Cardiac muscle cell (in vitro differentiated cells and primary cell): Measurements from ENCODE around the gene MAST3. TPM values are rescaled to one million over a fixed set of nuclear protein-coding genes. Genes with fewer than 3 reads are reported as not detected.
A peak's percentile ranks its signal among the peaks of the same experiment; 100 is the strongest.

ENCODE experiments used
- DNase-seq, 2 donors: peaks; one replicate each; pipeline versions ENCODE4 v3.0.0 to v3.0.0-alpha.2; 2010 to 2017; ENCODE audit warnings: low read depth in 1 of 2, low spot score in 1 of 2
- H3K27ac ChIP-seq: fragments of 200-600 bp; sonication (generic); 2 replicates; pipeline ENCODE4 v1.5.1; 2016
- H3K27me3 ChIP-seq: fragments of 200-600 bp; sonication (generic); 2 replicates; pipeline ENCODE4 v1.6.0; 2016; ENCODE audit warnings: control low read depth
- H3K36me3 ChIP-seq: fragments of 200-600 bp; sonication (generic); 2 replicates; pipeline ENCODE4 v1.5.1; 2016; ENCODE audit warnings: control low read depth
- H3K4me1 ChIP-seq: fragments of 200-600 bp; sonication (generic); 2 replicates; pipeline ENCODE4 v1.8.1; 2017; ENCODE audit warnings: low read depth, mild to moderate bottlenecking, mixed run types
- H3K4me3 ChIP-seq: fragments of 200-600 bp; sonication (generic); 2 replicates; pipeline ENCODE4 v1.5.1; 2016; ENCODE audit warnings: mild to moderate bottlenecking
- H3K9me3 ChIP-seq: fragments of 200-600 bp; sonication (generic); 2 replicates; pipeline ENCODE4 v1.5.1; 2017; ENCODE audit warnings: low read depth, mild to moderate bottlenecking, control low read depth
- CTCF ChIP-seq: IDR thresholded peaks from 2 replicates; pipeline ENCODE4 v1.5.1; 2012; ENCODE audit warnings: low read depth, mild to moderate bottlenecking, low read length
- polyA plus RNA-seq: library from polyadenylated mRNA; unstranded; fragments of >200 nt; fragmentation: Nextera tagmentation; extraction: Ambion mirVana; gene quantifications from 2 replicates; pipeline ENCODE4 v1.2.1, GENCODE V29; 2016
- total RNA-seq: library from RNA; depleted of rRNA; stranded (reverse); fragments of >200 nt; gene quantifications from 2 replicates; pipeline ENCODE4 v1.2.3, GENCODE V29; 2016

MAST3 gene
- total and polyA plus RNA-seq, 2 experiments from 2014 or later = 5.5 to 8.1 TPM

DNA sequence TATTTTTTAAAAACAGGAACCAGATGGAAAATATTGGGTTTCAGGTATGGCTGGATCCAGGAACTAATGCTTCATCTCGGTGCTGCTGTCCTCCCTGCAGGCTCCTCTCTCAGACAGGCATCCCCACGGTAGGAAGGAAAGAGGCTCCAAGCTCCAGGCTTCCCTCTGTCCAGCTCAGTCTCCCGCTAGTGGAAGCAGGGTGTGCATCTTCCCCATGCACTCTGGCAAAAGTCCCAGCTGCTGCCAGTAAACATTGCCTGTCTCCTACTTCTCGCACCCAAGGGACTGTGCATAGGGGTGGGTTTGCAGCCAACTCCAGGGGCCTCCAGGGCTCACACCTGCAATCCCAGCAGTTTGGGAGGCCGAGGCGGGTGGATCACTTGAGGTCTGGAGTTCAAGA, 40.0 kb upstream of the MAST3 start:
- Histone ChIP-seq H3K36me3 (no peaks in the 10 kb centered on the region), H3K4me3 (no peak overlapping the region), H3K9me3 (no peaks in the 10 kb centered on the region), H3K27ac (no peak overlapping the region), H3K4me1 (no peaks in the 10 kb centered on the region), H3K27me3 (no peaks in the 10 kb centered on the region)
- no peak for TF ChIP-seq CTCF
- DNase-seq = peak in 1 of 2 donors; percentile 49

- Histone ChIP-seq H3K27ac (no peak overlapping the region), H3K27me3 (no peaks in the 10 kb centered on the region), H3K4me3 (peak overlapping the region; percentile 9), H3K9me3 (no peaks in the 10 kb centered on the region), H3K36me3 (no peaks in the 10 kb centered on the region), H3K4me1 (no peaks in the 10 kb centered on the region)
- DNase-seq = peak; percentile 86
- TF ChIP-seq CTCF = peak; percentile 83
Measured at GRCh38 chr19:18058208-18059009, 39.2 kb upstream of the MAST3 start.

DNA sequence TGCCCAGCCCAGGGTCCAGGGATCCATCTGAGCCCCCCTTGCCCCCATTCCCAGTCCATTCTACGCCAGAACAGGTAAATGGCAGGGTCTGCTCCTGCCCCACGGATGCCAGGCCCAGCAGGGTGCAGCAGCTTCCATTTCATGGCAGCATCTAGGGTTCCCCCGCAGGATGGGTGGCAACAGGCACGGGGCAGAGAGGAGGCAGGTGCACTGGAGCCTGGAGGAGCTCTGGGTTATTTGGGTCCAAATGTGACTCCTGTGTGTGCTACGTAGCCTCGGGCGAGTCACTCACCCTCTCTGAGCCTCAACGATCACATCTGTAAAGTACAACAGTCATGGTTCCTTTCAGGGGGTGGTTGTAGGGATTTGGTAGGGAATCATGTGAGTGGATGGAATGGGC, 38.3 kb upstream of the MAST3 start:
- no peak overlapping the region for H3K27ac ChIP-seq
- no peaks in the 10 kb centered on the region for H3K4me1 ChIP-seq
- H3K4me3 ChIP-seq = no peak overlapping the region
- no peak for DNase-seq
- no peaks in the 10 kb centered on the region for H3K36me3 ChIP-seq
- no peak for TF ChIP-seq CTCF
- H3K9me3 ChIP-seq = no peaks in the 10 kb centered on the region
- H3K27me3 ChIP-seq = no peaks in the 10 kb centered on the region

GRCh38 chr19:18059902-18060301, 37.7 kb upstream of the MAST3 start:
- Histone ChIP-seq H3K27ac (no peak overlapping the region), H3K4me3 (no peak overlapping the region), H3K27me3 (no peaks in the 10 kb centered on the region), H3K4me1 (no peaks in the 10 kb centered on the region), H3K9me3 (no peaks in the 10 kb centered on the region), H3K36me3 (no peaks in the 10 kb centered on the region)
- DNase-seq = no peak
- TF ChIP-seq CTCF = no peak

DNA sequence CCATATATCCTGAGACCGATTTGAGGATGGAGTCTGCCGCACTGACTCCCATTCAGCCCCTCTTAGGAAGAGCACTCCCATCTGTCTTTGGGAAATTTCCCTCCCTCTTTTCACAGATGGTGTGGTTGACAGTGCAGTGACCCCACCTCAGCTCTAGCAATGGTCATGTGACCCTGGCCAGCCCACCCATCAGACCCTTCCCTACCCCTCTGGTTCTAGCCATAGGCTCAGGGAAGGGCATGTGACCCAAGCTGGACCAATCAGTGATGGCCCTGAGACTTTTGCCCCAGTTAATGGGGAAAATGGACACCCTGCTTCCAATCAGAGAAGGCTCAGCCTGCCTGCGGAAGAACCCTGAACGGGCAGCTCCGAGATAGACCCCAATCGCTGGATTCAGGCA, 37.1 kb upstream of the MAST3 start:
- Histone ChIP-seq H3K4me3 (no peak overlapping the region), H3K27me3 (no peaks in the 10 kb centered on the region), H3K4me1 (no peaks in the 10 kb centered on the region), H3K27ac (no peak overlapping the region), H3K9me3 (no peaks in the 10 kb centered on the region), H3K36me3 (no peaks in the 10 kb centered on the region)
- TF ChIP-seq CTCF = no peak
- DNase-seq = no peak
